LNCaP clone FGC (cell line): ENCODE measurements around the gene MBD3L1.

Experiments used
- DNase-seq: peaks from one replicate; pipeline ENCODE4 v3.0.0-alpha.2; 2011; ENCODE audit warnings: low read depth
- H3K4me3 ChIP-seq: 2 replicates; pipeline ENCODE4 v1.5.1; 2011; ENCODE audit warnings: mild to moderate bottlenecking, low read depth, low read length, control low read depth
- CTCF ChIP-seq: IDR thresholded peaks from 2 replicates; pipeline ENCODE4 v1.5.1; 2012; ENCODE audit warnings: mild to moderate bottlenecking; ENCODE audit not compliant: control insufficient read depth, insufficient read depth; ENCODE audit errors: extremely low read depth

The MBD3L1 gene

DNA sequence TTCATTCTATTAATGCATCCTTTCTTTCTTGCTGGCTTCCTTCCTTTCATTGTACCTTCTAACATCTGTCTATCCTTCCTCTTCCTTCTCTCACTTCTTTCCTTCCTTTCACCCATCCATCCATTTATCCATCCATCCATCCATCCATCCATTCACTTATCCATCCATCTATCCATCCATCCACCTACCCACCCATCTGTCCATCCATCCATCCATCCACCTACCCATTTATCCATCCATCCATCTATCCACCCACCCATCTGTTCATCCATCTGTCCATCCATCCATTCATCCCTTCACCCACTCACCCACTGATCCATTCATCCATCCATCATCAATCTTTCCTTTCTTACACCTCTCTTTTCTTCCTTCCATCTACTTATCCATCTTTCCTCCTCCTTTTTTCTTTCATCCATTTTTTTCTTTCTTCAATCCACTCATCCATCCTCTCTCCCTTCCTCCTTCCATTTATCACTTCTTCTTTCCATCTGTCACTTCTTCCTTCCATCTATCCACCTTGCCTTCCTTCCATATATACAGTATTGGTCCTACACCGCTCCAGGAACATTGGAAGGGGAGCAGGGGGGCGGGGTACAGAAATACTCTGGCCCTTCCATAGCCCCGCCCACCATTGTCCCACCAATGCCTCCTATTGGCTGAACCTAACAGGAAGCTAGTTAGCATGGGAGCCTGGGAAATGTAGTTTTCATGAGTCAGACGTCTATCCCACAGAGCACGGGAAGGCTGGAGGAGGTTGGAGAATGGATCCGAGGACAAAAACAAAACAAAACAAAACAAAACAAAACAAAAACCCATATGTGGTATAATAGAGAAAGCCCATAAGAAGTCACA, 45.9 kb downstream of the MBD3L1 start:
- DNase-seq: no peak
- TF ChIP-seq CTCF: no peak
- H3K4me3 ChIP-seq: no peak overlapping the region

GRCh38 chr19:8880868-8881488, 48.8 kb downstream of the MBD3L1 start:
- no peak overlapping the region for H3K4me3 ChIP-seq
- DNase-seq: no peak
- TF ChIP-seq CTCF: no peak

- H3K4me3 ChIP-seq: no peak overlapping the region
- DNase-seq: no peak
- TF ChIP-seq CTCF: no peak
Measured at GRCh38 chr19:8881512-8881911, 49.3 kb downstream of the MBD3L1 start.

- no peak for TF ChIP-seq CTCF
- DNase-seq: no peak
- H3K4me3 ChIP-seq: no peak overlapping the region
Measured at GRCh38 chr19:8884416-8884815, 52.2 kb downstream of the MBD3L1 start.

DNA sequence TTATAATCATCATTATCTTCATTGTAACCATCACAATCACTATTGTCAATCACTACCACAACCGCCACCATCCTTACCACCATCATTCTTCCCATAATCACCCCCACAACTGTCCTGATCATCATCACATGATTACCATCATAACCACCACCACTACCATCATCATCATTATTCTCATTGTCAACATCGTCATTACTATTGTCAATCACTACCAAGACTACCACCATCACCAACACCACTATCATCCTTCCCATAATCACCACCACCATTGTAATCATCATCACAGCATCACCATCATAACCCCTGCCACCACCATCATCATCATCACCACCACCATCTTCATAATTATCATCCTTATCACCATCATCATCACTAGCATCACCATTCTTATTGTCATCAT, 55.2 kb downstream of the MBD3L1 start:
- no peak for DNase-seq
- TF ChIP-seq CTCF: no peak
- no peak overlapping the region for H3K4me3 ChIP-seq

GRCh38 chr19:8890260-8890659, 58.1 kb downstream of the MBD3L1 start:
- no peak overlapping the region for H3K4me3 ChIP-seq
- TF ChIP-seq CTCF: no peak
- no peak for DNase-seq
